Measurements from ENCODE around the gene SLC23A3.

The SLC23A3 gene

DNA sequence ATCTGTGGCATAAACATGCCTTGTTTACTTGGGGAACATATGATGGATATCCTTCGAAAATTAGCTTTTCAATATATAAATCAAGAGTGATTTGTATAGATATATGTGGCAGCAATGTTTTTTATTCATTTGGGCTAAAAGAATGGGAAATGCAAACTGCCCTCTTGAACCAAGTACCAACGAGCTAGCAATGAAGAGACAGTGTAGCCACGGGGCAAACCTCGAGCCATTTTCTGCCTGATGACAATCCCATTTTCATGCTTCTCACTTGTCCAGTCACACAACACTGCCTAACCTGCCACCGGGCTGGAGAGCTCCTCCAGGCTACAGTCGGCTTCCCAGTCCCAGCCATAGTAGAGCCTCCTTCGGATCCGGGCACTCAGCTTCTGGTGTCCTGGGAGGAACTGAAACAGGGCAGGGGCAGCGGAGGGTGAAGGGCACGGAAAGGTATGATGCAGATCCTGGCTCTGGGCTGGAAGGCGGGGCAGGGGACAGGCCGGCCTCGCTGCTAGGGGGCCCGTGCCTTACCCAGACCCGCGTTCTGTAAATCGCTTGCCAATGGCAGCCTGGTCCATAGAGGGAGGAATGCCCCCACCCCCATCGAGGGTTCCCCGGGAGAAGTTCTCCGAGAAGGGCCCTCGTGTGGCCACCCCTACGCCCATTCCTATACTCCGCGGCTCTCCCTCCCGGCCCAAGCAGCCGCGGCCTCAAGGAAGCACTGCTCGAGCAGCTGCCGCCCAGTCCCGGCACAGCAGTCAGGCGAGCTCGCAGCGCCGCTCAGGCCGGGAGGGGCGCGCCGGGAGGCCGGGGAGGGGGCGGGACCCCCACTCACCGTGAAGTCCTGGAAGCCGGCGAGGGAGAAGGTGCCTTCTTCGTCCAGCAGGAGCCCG is 6.3 kb upstream of the SLC23A3 start:
- DNase-seq: peak; percentile 61

GRCh38 chr2:219175486-219175885 is 5.7 kb upstream of the SLC23A3 start:
- DNase-seq: no peak

DNA sequence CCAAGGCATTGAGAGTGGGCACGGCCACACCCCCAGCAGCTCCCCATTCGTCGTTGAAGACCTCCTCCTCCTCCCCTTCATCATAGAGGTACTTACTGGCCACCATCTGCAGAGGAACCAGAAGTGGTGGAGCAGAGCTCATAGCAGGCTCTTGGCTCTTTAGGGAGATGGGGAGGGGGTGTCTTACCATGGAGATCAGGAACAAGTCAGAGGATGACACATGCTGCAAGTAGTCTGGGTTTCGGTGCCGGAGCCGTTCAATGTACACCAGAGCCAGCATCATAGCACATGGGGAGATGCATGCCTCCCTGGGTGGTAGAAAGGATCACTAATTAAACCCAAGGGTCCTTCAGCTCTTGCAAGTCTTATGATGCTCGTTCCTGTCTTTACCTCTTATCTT is 5.0 kb upstream of the SLC23A3 start:
- DNase-seq: no peak

DNA sequence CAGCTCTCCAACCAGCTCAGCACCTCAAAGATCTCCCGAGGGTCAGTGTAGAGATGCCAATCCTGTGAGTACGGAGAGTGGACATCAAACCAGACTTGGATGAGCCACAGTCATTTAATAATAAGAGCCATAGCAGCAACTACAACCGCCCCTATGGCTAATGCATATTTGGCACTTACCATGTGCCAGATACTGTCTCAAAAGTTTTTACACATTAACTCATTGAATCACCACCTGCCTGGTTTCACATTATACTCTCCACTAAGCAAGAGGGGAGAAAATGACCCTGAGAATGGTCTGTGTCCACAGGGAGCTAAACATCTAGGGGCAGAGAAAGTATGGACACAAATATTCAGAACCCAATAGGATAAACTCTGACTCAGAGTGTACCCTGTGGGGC is 4.3 kb upstream of the SLC23A3 start:
- no peak for DNase-seq

DNA sequence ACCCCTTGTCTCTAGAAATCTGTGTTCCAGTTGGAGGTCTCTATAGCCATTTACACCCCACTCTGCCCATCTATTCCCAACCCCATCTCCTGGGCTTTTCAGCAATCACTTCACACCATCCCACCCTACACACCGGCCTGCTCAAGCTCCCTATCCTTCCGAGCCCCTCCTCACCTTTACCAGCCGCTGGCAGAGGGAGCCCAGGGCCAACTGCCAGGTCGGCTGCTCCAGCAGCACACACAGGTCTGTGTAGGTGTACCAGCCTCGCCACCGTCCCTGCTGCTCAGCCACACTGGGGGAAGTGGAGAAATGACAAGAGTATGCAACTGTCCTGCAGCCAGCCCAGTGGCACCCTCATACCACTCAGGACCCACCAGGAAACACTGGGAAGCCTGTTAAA is 3.3 kb upstream of the SLC23A3 start:
- no peak for DNase-seq

GRCh38 chr2:219172231-219173154 is 2.7 kb upstream of the SLC23A3 start:
- no peak for DNase-seq

- no peak for DNase-seq
Measured at GRCh38 chr2:219171231-219171651, 1.4 kb upstream of the SLC23A3 start.

DNA sequence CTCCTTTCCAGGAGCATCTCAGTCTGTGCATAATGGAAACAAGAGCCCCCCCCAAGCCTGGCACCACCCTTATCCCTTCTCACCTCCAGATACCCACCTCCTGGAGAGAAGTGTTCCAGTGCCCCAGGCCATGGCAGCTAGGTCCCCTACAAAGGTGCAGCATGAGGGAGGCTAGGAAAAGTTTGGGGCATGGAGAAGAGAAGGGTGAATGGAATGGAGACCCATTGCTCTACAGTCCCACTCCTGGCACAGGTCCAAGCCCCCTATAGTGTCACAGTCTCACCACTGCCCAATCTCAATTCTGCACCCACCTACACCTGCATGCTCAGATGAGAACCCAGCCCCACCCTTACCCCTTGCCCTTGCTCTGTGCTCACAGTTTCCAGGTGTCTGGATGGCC is 897 bp downstream of the SLC23A3 start:
- DNase-seq: no peak

DNA sequence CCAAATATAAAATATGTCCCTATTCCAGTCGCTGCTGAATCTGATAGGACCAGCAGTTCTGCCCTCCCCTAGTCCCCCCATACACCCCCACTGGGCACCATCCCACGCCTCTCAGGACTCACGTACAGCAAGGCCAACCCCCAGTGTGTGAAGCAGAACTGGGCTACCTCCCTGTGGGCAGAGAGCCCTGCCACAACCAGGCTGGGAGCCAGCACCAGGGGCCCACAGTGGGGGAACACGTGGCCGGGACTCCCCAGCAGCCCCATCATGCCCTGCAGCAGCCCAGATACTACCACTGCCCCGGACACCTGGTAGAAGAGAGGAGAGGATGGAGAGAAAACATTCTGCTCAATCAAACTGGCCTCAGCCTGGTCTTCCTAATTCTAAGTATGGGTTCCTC is 1.3 kb downstream of the SLC23A3 start:
- DNase-seq: no peak

GRCh38 chr2:219167997-219168396 is 1.8 kb downstream of the SLC23A3 start:
- no peak for DNase-seq

GRCh38 chr2:219165058-219165911 is 4.5 kb downstream of the SLC23A3 start:
- DNase-seq: no peak

DNA sequence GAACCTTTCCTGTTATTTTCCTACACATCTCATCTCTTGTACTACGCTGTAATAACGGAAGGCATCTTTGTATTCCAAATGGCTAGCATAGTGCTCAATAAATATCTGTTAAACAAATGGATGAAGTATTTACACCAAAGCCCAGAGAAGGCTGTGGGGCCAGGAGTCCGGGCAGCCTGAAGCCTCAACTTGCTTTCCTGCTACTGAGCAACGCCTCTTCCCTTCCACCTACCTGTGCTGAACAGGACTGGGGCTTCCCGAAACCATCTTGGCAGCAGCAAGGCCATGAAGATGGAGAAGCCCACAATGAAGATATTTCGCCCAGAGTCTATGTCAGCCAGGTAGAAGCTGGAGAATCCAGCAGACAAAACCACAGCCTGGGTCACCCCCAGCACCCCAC is 6.7 kb downstream of the SLC23A3 start:
- no peak for DNase-seq

DNA sequence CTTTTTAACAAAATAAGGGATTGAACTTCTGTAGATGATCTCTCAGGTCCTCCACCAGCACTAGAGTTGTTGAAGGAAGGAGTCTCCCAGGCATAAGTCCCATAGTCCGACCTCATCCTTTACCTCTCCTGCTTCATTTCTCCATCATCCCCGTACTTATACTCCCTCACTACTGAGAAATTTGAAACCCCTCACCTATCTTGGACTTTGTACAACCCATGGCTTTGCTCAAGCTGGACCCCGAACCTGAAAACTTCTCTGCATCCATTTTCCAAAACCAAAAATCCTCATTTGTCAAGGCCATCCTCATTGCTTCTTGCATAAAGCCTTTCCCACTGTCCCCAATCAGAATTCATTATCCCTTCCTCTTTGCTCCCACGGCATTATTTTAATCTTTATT is 8.7 kb downstream of the SLC23A3 start:
- no peak for DNase-seq

DNA sequence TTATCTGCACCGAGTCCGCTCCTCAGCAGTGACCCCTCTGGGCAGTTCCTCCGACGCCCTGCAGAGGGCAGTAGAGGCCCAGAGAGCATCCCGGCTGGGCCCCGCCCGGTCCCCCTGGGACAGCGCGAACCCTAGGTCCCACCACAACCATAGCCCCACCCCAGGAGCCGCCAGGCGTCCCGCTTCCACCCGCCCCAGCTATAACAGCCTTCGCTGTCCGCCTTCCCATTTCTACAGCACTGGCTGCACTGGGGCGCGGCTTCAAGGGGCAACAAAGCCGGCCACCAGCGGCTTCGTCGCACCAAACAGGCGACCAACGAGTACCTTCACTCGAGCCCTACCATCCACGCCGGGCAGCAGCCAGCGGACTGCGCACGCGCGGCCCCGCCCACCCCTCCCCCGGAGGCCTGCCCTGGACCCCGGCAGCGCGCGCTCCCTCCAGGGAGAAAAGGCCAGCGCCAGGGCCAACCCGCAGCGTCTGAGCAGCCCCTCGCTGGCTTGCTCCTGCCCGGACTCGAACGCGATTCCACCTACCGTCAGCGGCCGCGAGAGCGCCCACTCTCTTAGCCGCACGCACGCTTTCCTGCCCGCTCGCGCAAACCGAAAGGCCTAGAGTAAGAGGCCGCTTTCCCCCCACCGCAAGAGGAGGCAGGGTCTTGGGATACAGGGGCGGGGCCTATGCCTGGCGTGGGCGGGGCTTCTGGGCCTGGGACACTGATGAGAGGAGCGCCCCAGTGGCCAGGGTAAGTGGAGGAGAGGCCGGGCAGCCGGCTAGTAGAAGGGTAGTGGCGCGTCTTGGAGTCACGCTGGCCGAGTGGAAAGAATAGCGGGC is 9.4 kb downstream of the SLC23A3 start, which contains the start of gene NHEJ1:
Gene NHEJ1, minus strand, starts transcription at position 630 of the 832 bp plus-strand sequence. CDS start 2,453 bp downstream, outside the sequence.
- peak; percentile 77 for DNase-seq

GRCh38 chr2:219159771-219160185 is 10.1 kb downstream of the SLC23A3 start:
- DNase-seq: no peak

GRCh38 chr2:219158586-219158985 is 11.2 kb downstream of the SLC23A3 start:
- no peak for DNase-seq

DNA sequence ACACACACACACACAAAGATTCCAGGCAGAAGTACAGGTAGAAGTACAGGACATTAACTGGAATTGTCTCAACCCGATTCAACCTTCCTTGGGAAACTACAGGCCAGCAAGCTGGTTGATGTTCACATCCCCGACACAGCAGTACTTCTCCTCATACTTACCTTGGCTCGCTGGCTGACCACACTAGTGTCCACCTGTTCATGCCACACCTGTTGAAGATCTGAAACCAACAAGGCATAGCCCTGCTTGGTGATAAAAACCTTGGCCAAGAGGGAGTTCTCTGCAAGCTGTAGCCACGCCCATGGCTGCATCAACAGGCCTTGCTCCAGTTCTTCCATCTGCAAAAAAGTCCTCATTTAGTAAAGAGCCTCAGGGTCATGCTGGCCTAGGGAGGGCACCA is 11.8 kb downstream of the SLC23A3 start:
- no peak for DNase-seq

- DNase-seq: no peak
Measured at GRCh38 chr2:219157396-219157795, 12.4 kb downstream of the SLC23A3 start.

GRCh38 chr2:219155054-219155644 is 14.7 kb downstream of the SLC23A3 start:
- DNase-seq: peak; percentile 54

DNA sequence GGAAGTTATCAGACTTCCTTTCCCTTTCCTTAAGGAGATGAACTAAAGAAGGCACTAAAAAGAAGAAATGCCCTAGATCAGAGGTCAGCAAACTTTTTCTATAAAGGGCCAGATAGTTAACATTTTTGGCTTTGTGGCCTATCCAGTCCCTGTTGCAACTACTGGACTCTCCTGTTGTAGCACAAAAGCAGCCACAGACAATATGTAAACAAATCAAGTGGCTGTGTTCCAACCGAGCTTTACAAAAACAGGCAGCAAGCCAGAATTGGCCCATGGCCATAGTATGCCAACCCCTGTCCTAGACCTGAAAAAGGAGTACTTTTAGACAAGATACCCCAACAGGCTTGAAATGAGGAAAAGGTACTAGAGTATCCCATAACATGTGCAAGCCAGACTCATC is 20.2 kb downstream of the SLC23A3 start:
- DNase-seq: peak; percentile 11

GRCh38 chr2:219142329-219142728 is 27.5 kb downstream of the SLC23A3 start:
- DNase-seq: no peak

Measured in NCI-H510A (cell line).